PC-3 (cell line): ENCODE results near the gene PTBP2.

ENCODE experiments used
- CTCF ChIP-seq: fragments of 300-600 bp; sonication (generic); conservative IDR thresholded peaks from 2 replicates; pipeline ENCODE4 v1.5.1; 2017; ENCODE audit warnings: antibody characterized with exemption, low read depth, mild to moderate bottlenecking, low read length
- EZH2 ChIP-seq: fragments of 300-600 bp; sonication (generic); IDR thresholded peaks from one replicate; pipeline ENCODE4 v1.6.1; 2017; ENCODE audit warnings: antibody characterized with exemption, mild to moderate bottlenecking, low read length; ENCODE audit not compliant: unreplicated experiment
- EZH2phosphoT487 ChIP-seq: fragments of 300-600 bp; sonication (generic); IDR thresholded peaks from 2 replicates; pipeline ENCODE4 v1.6.1; 2018; ENCODE audit warnings: mild to moderate bottlenecking, antibody characterized with exemption, low read length, borderline replicate concordance

DNA sequence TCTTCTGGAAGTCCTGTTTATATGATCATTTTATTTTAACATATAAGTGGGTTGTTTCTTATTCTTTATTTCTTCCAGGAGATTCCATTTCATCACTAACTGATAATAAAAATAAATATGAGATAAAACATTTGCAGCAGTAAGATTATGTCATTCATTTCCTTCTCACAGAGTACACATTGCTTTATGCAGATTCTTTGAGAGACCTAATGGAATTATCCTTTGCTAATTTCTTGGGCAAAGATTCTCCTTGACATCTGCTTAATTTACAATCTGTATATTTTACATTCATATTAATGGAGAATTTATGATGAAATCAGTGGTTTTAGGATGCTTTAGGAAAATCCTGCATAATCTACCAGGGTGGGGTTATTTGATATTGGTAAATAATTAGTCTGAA, 60.6 kb downstream of the PTBP2 start:
- TF ChIP-seq EZH2phosphoT487 (no peak), CTCF (no peak), EZH2 (no peak)
